Parathyroid adenoma (tissue), 2 donors: ENCODE data around the gene NPBWR2.

Source experiments
- H2AFZ ChIP-seq: fragments of 300-600 bp; sonication (generic); one replicate; pipeline ENCODE4 v1.7.0; 2017; ENCODE audit warnings: antibody characterized with exemption, mild to moderate bottlenecking
- H3K27ac ChIP-seq: fragments of 300-600 bp; sonication (generic); one replicate; pipeline ENCODE4 v1.7.0; 2017
- H3K27me3 ChIP-seq: fragments of 300-600 bp; sonication (generic); one replicate; pipeline ENCODE4 v1.7.0; 2017; ENCODE audit warnings: low read length; ENCODE audit not compliant: control insufficient read depth, insufficient read depth
- H3K36me3 ChIP-seq: fragments of 300-600 bp; sonication (generic); one replicate; pipeline ENCODE4 v1.7.0; 2017; ENCODE audit warnings: low read length; ENCODE audit not compliant: control insufficient read depth, insufficient read depth
- H3K4me1 ChIP-seq: fragments of 300-600 bp; sonication (generic); one replicate; pipeline ENCODE4 v1.7.0; 2017; ENCODE audit warnings: control low read depth
- H3K4me2 ChIP-seq: fragments of 300-600 bp; sonication (generic); one replicate; pipeline ENCODE4 v1.7.0; 2017; ENCODE audit warnings: low read length
- H3K4me3 ChIP-seq: fragments of 300-600 bp; sonication (generic); one replicate; pipeline ENCODE4 v1.7.0; 2017; ENCODE audit warnings: low read depth, low read length
- H3K79me2 ChIP-seq: fragments of 300-600 bp; sonication (generic); one replicate; pipeline ENCODE4 v1.7.0; 2017; ENCODE audit warnings: control low read depth
- H3K9ac ChIP-seq: fragments of 300-600 bp; sonication (generic); one replicate; pipeline ENCODE4 v1.7.0; 2017; ENCODE audit warnings: mild to moderate bottlenecking
- H3K9me3 ChIP-seq: fragments of 300-600 bp; sonication (generic); one replicate; pipeline ENCODE4 v1.7.0; 2017; ENCODE audit warnings: low read length; ENCODE audit not compliant: control insufficient read depth
- TF ChIP-seq, protein P1 (sequence below): fragments of 300-600 bp; sonication (generic); IDR thresholded peaks from one replicate; pipeline ENCODE4 v1.7.0; 2017; ENCODE audit warnings: antibody characterized with exemption, mild to moderate bottlenecking
- donor health status: primary hyperparathyroidism.

The NPBWR2 gene

DNA sequence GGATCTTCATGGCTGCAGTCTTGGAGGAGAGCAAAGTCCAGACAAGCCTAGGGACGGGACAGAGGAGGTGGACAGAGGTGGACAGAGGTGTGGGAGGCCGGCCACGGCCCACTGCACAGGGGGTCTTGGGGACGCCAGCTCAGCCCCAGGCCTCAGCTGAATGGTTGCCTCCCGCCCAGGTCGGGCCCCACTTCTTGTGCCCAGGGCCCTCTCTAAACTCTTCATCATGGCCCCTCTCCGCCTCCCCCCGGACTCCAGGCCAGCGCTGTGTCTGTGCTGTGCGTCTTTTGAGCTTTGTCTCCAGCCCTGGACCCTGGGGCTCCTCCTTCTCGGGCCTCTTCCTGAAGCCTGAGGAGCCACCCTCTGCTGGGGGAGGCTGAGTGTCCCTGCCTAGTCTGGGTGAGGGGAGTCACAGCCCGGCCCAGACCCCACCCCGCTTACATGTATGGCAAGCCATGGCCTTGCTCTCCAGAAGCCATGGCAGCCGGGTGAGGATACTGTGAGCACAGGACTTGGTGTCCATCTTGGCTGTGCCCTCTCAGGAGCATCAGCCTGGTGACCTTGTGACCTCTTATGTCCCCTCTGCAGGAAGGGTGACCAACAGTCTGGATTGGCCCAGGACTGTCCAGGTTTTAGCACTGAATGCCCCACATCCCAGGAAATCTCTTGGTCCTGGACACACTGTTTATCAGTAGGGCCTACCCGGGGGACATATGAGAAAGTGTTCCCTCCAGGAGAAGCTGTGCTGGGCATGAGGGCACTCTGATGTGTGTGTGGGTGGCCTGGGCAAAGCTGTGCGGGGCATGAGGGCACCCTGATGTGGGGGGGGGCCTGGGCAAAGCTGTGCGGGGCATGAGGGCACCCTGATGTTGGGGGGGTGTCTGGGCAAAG is 9.4 kb upstream of the NPBWR2 start:
- H3K9me3 ChIP-seq: no peaks in the 10 kb centered on the region
- H3K9ac ChIP-seq: no peak overlapping the region
- peaks cover 46% of the 10 kb centered on the region for H3K4me1 ChIP-seq
- H3K27ac ChIP-seq: peak overlapping the region; percentile 65
- H3K79me2 ChIP-seq: peaks cover 4% of the 10 kb centered on the region
- no peak overlapping the region for H2AFZ ChIP-seq
- no peaks in the 10 kb centered on the region for H3K27me3 ChIP-seq
- no peak overlapping the region for H3K4me3 ChIP-seq
- H3K4me2 ChIP-seq: no peak overlapping the region
- no peaks in the 10 kb centered on the region for H3K36me3 ChIP-seq
- TF ChIP-seq, protein P1, sequence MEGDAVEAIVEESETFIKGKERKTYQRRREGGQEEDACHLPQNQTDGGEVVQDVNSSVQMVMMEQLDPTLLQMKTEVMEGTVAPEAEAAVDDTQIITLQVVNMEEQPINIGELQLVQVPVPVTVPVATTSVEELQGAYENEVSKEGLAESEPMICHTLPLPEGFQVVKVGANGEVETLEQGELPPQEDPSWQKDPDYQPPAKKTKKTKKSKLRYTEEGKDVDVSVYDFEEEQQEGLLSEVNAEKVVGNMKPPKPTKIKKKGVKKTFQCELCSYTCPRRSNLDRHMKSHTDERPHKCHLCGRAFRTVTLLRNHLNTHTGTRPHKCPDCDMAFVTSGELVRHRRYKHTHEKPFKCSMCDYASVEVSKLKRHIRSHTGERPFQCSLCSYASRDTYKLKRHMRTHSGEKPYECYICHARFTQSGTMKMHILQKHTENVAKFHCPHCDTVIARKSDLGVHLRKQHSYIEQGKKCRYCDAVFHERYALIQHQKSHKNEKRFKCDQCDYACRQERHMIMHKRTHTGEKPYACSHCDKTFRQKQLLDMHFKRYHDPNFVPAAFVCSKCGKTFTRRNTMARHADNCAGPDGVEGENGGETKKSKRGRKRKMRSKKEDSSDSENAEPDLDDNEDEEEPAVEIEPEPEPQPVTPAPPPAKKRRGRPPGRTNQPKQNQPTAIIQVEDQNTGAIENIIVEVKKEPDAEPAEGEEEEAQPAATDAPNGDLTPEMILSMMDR: no peak

GRCh38 chr20:64116016-64116415 is 8.7 kb upstream of the NPBWR2 start:
- TF ChIP-seq, protein P1: no peak
- no peak overlapping the region for H3K4me3 ChIP-seq
- H3K27me3 ChIP-seq: no peaks in the 10 kb centered on the region
- no peak overlapping the region for H3K9ac ChIP-seq
- peak overlapping the region; percentile 65 for H3K27ac ChIP-seq
- H3K4me2 ChIP-seq: no peak overlapping the region
- H3K79me2 ChIP-seq: peaks cover 2% of the 10 kb centered on the region
- H2AFZ ChIP-seq: no peak overlapping the region
- no peaks in the 10 kb centered on the region for H3K9me3 ChIP-seq
- no peaks in the 10 kb centered on the region for H3K36me3 ChIP-seq
- peaks cover 47% of the 10 kb centered on the region for H3K4me1 ChIP-seq

DNA sequence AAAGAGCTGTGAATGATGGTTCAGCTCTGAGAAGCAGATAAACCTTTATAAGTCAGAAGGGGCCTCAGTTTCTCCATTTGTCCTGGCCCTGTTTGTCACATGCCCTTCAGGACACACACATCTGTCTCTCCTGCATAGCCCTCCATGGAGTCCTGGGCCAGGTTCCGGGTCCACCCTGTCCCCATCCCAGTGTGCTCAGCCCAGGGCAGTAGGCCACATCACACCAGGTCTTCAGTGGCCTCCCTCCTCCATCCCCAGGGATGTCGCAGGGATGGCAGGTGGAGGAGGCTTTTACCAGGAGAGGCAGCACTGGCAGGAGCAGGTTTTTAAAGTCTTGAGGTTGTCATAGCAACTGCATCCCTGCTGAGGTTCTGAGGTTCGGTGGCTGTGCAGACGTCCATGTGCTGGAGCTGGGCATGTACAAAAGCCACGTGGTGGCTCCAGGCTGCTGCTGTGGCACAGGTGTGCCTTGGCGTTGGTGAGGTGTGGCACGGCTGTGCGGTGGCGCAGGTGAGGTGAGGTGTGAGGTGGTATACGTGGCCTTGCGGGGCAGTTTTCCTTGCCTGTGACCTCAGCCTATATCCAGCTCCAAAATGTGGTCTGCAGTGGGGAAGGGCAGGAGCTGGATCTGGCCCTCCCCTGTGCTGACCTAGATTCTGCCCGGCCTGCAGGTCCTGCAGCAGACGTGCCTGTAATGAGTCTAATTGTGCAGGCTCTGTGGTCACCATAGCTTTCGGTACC is 8.0 kb upstream of the NPBWR2 start:
- no peaks in the 10 kb centered on the region for H3K36me3 ChIP-seq
- no peak overlapping the region for H3K4me3 ChIP-seq
- TF ChIP-seq, protein P1: no peak

DNA sequence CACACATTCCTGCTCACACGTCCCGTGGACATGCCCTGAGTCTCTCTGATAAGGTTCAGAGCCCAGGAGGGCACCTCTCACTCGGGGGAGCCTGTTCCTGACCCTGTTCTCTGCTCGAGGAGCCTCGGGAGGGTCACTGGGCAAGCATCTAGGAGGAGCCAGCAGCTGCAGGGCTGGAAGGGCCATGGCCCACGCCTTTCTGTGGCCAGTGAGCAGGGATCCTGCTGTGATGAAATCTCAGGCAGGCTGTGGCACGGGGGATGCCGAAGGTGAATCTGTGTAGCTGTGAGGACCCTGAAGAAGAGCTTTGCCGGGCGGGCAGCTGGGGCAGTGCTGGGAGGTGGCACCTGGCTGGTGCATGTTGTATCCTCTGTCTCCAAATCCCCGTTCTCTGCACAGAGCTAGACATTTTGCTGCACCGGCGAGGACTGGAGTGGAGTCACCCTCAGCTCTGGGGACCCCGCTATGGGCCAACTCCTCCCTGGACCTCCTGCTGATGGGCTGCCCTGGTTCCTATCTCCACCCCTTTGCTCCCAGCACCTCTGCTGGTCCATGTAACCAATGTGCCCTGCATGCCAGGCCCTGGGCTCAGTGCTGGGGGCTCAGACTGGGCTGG is 7.1 kb upstream of the NPBWR2 start:
- no peak overlapping the region for H3K9ac ChIP-seq
- no peak overlapping the region for H3K4me2 ChIP-seq
- TF ChIP-seq, protein P1: no peak
- no peaks in the 10 kb centered on the region for H3K27me3 ChIP-seq
- H3K9me3 ChIP-seq: no peaks in the 10 kb centered on the region
- H3K79me2 ChIP-seq: peaks cover 2% of the 10 kb centered on the region
- H3K36me3 ChIP-seq: no peaks in the 10 kb centered on the region
- H3K27ac ChIP-seq: no peak overlapping the region
- H2AFZ ChIP-seq: no peak overlapping the region
- peaks cover 46% of the 10 kb centered on the region for H3K4me1 ChIP-seq
- H3K4me3 ChIP-seq: no peak overlapping the region

More for the DNA sequence above, 8.0 kb upstream of the NPBWR2 start:
- peaks cover 47% of the 10 kb centered on the region for H3K4me1 ChIP-seq
- no peak overlapping the region for H3K4me2 ChIP-seq
- H3K27me3 ChIP-seq: no peaks in the 10 kb centered on the region
- H3K27ac ChIP-seq: peak overlapping the region; percentile 9
- H3K9me3 ChIP-seq: no peaks in the 10 kb centered on the region
- no peak overlapping the region for H3K9ac ChIP-seq
- H2AFZ ChIP-seq: no peak overlapping the region
- peaks cover 2% of the 10 kb centered on the region for H3K79me2 ChIP-seq
